ENCODE measurements around the gene CHDH. TPM values are rescaled to one million over a fixed set of nuclear protein-coding genes. Genes with fewer than 3 reads are reported as not detected.

Gene CHDH
- total and polyA plus RNA-seq, 2 experiments from 2014 or later, result 2.3 to 6.6 TPM

DNA sequence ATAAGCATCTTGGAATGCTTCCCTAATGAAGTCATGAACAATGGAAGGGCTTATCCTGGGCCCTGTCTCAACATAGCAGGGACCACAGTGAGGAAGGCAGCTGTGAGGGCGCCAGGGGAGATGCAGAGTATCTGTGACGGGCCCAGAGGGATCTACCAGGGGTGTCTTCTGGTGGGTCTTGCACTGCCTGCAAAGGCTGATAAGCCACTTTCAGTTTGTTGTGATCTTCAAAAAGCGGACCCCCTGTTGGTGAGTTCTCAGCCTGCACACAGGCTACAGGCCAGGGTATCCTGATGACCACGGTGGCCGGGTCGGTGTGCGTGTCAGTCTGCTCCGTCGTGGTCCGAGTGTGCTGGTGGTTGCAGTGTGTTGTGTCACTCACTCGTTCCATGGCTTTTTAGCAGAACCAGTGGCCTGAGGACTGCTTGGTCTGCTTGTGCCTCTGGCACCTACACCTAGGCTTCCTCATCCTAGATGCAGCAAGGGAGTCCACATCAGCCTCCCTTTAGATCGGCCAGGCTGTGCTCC lies 46.8 kb downstream of the CHDH start:
- no peaks in the 10 kb centered on the region for H3K36me3 Mint-ChIP-seq (ENCODE audit: low read depth)
- no peak overlapping the region for H3K4me2 ChIP-seq
- H4K20me1 ChIP-seq (replicated peaks; ENCODE audit: insufficient read depth), result no peaks in the 10 kb centered on the region
- ATAC-seq (no peak), DNase-seq (ENCODE audit: low spot score) (no peak)
- no peaks in the 10 kb centered on the region for H3K27me3 ChIP-seq (ENCODE audit: insufficient read depth)
- no peak overlapping the region for H3K4me3 Mint-ChIP-seq
- H3K4me3 ChIP-seq, result no peak overlapping the region
- H3K9me2 ChIP-seq (ENCODE audit: insufficient read depth), result no peaks in the 10 kb centered on the region
- H3K36me3 ChIP-seq (ENCODE audit: insufficient read depth), result no peaks in the 10 kb centered on the region
- H2AFZ ChIP-seq, result no peak overlapping the region
- no peak overlapping the region for H3K27ac ChIP-seq (ENCODE audit: low read depth)
- H3F3A ChIP-seq (replicated peaks; ENCODE audit: low read depth), result no peaks in the 10 kb centered on the region
- peaks cover 3% of the 10 kb centered on the region for H3K27me3 Mint-ChIP-seq (ENCODE audit: insufficient read depth, low read depth, poor library complexity)
- H3K4me1 Mint-ChIP-seq, result peaks cover 14% of the 10 kb centered on the region
- no peaks in the 10 kb centered on the region for H3K79me2 ChIP-seq (replicated peaks; ENCODE audit: insufficient read depth)
- no peak for TF ChIP-seq ZNF114 (CRISPR knock-in tag; IDR thresholded peaks at IDR 0.05)
- TF ChIP-seq CREB1 (CRISPR knock-in tag; IDR thresholded peaks at IDR 0.05; ENCODE audit: low read depth), result no peak
- no peak for TF ChIP-seq POLR2AphosphoS5 (IDR thresholded peaks at IDR 0.05; ENCODE audit: low read depth)
- no peak for TF ChIP-seq ZNF331 (CRISPR knock-in tag; IDR thresholded peaks at IDR 0.05; ENCODE audit: low read depth)
- TF ChIP-seq, protein P1, sequence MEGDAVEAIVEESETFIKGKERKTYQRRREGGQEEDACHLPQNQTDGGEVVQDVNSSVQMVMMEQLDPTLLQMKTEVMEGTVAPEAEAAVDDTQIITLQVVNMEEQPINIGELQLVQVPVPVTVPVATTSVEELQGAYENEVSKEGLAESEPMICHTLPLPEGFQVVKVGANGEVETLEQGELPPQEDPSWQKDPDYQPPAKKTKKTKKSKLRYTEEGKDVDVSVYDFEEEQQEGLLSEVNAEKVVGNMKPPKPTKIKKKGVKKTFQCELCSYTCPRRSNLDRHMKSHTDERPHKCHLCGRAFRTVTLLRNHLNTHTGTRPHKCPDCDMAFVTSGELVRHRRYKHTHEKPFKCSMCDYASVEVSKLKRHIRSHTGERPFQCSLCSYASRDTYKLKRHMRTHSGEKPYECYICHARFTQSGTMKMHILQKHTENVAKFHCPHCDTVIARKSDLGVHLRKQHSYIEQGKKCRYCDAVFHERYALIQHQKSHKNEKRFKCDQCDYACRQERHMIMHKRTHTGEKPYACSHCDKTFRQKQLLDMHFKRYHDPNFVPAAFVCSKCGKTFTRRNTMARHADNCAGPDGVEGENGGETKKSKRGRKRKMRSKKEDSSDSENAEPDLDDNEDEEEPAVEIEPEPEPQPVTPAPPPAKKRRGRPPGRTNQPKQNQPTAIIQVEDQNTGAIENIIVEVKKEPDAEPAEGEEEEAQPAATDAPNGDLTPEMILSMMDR (conservative IDR thresholded peaks at IDR 0.05; ENCODE audit: low read depth in 2 of 2), result no peak
- TF ChIP-seq EZH2phosphoT487 (IDR thresholded peaks at IDR 0.05; ENCODE audit: unreplicated experiment), result no peak
- no peak for TF ChIP-seq NANOG (IDR thresholded peaks at IDR 0.05; ENCODE audit: borderline replicate concordance)
- H3K4me1 ChIP-seq (ENCODE audit: insufficient read depth), result 0 out of 2 replicates have a peak, but pooled peaks cover 5% of the 10 kb centered on the region
- H3K27ac Mint-ChIP-seq, result no peak overlapping the region
- no peaks in the 10 kb centered on the region for H3K9me3 Mint-ChIP-seq

DNA sequence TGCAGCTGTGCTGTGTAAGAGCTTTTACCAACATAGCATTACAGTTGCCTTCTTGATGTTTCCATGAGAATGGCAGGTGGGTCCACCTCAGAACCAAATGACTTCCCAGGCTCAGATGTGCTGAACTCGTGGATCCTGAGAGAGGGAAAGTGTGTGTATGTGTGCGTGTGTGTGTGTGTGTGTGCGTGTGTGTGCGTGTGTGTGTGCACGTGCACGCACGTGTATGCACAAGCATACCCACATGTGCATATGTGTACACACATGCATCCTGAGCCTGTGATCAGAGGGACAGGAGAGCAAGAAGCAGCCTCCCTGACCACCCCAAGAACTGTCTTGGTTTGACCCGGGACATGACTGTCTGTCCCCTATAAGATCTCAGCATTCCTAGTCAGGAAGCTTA lies 48.1 kb downstream of the CHDH start:
- Mint-ChIP-seq H3K4me3 (no peak overlapping the region), H3K9me3 (no peaks in the 10 kb centered on the region), H3K4me1 (peaks cover 9% of the 10 kb centered on the region), H3K27ac (no peak overlapping the region), H3K27me3 (ENCODE audit: insufficient read depth, low read depth, poor library complexity) (peaks cover 3% of the 10 kb centered on the region), H3K36me3 (ENCODE audit: low read depth) (no peaks in the 10 kb centered on the region)
- no peaks in the 10 kb centered on the region for H3K79me2 ChIP-seq (replicated peaks; ENCODE audit: insufficient read depth)
- DNase-seq (ENCODE audit: low spot score) (no peak), ATAC-seq (no peak)
- H3K27ac ChIP-seq (ENCODE audit: low read depth), result no peak overlapping the region
- H3F3A ChIP-seq (replicated peaks; ENCODE audit: low read depth), result no peaks in the 10 kb centered on the region
- no peaks in the 10 kb centered on the region for H3K9me2 ChIP-seq (ENCODE audit: insufficient read depth)
- H4K20me1 ChIP-seq (replicated peaks; ENCODE audit: insufficient read depth), result no peaks in the 10 kb centered on the region
- H3K4me2 ChIP-seq, result no peak overlapping the region
- 0 out of 2 replicates have a peak, but pooled peaks cover 5% of the 10 kb centered on the region for H3K4me1 ChIP-seq (ENCODE audit: insufficient read depth)
- H3K4me3 ChIP-seq, result no peak overlapping the region
- H3K36me3 ChIP-seq (ENCODE audit: insufficient read depth), result no peaks in the 10 kb centered on the region
- H2AFZ ChIP-seq, result no peak overlapping the region
- no peaks in the 10 kb centered on the region for H3K27me3 ChIP-seq (ENCODE audit: insufficient read depth)
- TF ChIP-seq ZNF331 (CRISPR knock-in tag; IDR thresholded peaks at IDR 0.05; ENCODE audit: low read depth), result no peak
- no peak for TF ChIP-seq CREB1 (CRISPR knock-in tag; IDR thresholded peaks at IDR 0.05; ENCODE audit: low read depth)
- TF ChIP-seq, protein P1 (conservative IDR thresholded peaks at IDR 0.05; ENCODE audit: low read depth in 2 of 2), result no peak
- TF ChIP-seq, protein P2, sequence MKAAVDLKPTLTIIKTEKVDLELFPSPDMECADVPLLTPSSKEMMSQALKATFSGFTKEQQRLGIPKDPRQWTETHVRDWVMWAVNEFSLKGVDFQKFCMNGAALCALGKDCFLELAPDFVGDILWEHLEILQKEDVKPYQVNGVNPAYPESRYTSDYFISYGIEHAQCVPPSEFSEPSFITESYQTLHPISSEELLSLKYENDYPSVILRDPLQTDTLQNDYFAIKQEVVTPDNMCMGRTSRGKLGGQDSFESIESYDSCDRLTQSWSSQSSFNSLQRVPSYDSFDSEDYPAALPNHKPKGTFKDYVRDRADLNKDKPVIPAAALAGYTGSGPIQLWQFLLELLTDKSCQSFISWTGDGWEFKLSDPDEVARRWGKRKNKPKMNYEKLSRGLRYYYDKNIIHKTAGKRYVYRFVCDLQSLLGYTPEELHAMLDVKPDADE (IDR thresholded peaks at IDR 0.05), result no peak
